GM06990 (cell line): Measurements from ENCODE around the gene ZNF330.

Source experiments
- DNase-seq: peaks from one replicate; pipeline ENCODE4 v3.0.0-alpha.2; 2011; ENCODE audit not compliant: insufficient read length; ENCODE audit errors: extremely low read depth
- H3K27me3 ChIP-seq: replicated peaks from 2 replicates; pipeline ENCODE4 v1.6.0; 2011; ENCODE audit warnings: low read length; ENCODE audit not compliant: control insufficient read depth, insufficient read depth
- H3K36me3 ChIP-seq: 2 replicates; pipeline ENCODE4 v1.5.1; 2011; ENCODE audit warnings: low read length; ENCODE audit not compliant: control insufficient read depth, insufficient read depth
- H3K4me3 ChIP-seq: replicated peaks from 2 replicates; pipeline ENCODE4 v1.5.1; 2011; ENCODE audit warnings: low read depth, mild to moderate bottlenecking, control low read depth, low read length
- TF ChIP-seq, protein P1 (sequence below): IDR thresholded peaks from 2 replicates; pipeline ENCODE4 v1.5.1; 2011; ENCODE audit warnings: low read length, control low read depth, mild to moderate bottlenecking, inconsistent platforms; ENCODE audit not compliant: insufficient read depth, poor library complexity, severe bottlenecking

Gene ZNF330

DNA sequence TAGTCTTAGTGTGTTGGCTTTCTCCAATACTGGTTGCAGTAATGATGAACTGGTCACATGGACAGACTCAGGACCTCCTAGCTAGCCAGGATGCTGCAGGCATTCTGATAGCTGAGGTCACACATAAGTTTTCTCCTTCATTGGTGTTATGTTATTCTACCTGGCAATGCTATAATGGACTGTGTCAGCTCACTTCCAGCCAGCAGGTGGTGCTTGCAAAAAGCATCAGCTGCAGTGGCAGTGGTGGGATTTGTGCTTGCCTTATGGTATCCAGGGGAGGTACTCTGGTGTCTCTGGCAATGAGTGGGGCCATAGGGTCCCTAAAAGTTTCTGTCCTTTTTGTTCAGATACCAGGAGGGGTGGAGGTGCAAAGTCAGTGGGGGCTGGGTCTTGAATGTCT, 33.6 kb downstream of the ZNF330 start:
- no peak for DNase-seq
- no peaks in the 10 kb centered on the region for H3K27me3 ChIP-seq
- no peak overlapping the region for H3K4me3 ChIP-seq
- no peaks in the 10 kb centered on the region for H3K36me3 ChIP-seq
- TF ChIP-seq, protein P1, sequence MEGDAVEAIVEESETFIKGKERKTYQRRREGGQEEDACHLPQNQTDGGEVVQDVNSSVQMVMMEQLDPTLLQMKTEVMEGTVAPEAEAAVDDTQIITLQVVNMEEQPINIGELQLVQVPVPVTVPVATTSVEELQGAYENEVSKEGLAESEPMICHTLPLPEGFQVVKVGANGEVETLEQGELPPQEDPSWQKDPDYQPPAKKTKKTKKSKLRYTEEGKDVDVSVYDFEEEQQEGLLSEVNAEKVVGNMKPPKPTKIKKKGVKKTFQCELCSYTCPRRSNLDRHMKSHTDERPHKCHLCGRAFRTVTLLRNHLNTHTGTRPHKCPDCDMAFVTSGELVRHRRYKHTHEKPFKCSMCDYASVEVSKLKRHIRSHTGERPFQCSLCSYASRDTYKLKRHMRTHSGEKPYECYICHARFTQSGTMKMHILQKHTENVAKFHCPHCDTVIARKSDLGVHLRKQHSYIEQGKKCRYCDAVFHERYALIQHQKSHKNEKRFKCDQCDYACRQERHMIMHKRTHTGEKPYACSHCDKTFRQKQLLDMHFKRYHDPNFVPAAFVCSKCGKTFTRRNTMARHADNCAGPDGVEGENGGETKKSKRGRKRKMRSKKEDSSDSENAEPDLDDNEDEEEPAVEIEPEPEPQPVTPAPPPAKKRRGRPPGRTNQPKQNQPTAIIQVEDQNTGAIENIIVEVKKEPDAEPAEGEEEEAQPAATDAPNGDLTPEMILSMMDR = peak; percentile 32

DNA sequence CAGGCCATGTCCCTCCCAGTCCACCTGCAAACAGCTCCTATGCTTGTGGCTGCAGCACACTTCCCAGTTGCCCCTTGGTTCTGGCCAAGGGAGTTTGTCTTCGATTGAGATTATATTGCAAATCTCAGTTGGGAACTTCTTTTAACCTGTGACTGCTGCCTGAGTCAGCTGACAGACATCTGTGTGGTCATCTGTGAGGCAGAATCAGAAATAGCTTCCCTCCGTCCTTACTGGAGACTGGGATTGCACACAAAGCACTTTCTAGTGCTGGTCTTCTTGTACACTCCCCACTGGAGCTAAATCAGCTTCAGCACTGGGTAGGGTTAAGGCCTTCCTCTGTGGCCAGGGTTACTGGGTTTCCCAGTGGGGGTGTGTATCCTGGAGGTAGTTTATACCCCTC, 34.3 kb downstream of the ZNF330 start:
- Histone ChIP-seq H3K27me3 (no peaks in the 10 kb centered on the region), H3K4me3 (no peak overlapping the region), H3K36me3 (no peaks in the 10 kb centered on the region)
- DNase-seq = no peak
- TF ChIP-seq, protein P1 = no peak

DNA sequence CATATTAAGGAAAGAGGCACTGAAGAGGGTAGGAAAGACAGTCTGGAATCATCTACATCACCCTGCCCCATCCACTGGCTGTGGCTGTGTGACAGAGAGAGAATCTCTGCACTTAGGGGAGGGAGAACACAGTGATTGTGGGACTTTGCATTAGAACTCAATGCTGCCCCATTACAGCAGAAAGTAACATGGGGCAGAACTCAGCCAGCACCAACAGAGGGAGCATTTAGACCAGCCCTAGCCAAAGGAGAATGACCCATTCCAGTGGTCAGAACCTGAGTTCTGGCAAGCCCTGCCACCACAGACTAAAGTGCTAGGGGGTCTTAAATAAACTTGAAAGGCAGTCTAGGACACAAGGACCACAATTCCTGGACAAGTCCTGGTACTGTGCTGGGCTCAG, 37.9 kb downstream of the ZNF330 start:
- Histone ChIP-seq H3K27me3 (no peaks in the 10 kb centered on the region), H3K4me3 (no peak overlapping the region), H3K36me3 (no peaks in the 10 kb centered on the region)
- TF ChIP-seq, protein P1 = no peak
- no peak for DNase-seq

DNA sequence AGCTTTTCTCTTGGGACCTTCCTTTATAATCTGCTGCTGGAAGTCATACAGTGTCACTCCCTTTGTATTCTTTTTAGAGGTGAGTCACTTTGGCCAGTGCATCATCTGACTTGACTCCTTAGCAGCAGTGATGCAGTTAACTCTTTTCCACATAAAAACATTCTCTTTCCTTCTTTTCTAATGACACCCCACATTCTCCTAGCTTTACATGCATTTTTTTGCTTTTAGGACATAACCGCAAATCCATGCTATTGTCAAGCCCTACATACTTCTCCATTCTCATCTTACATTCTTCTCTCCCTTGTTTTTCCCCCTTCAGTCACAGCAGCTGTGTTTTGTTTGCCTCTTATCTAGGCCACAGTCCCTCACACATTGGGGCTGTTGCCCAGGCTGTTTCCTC, 55.1 kb downstream of the ZNF330 start:
- no peak overlapping the region for H3K4me3 ChIP-seq
- H3K27me3 ChIP-seq = no peaks in the 10 kb centered on the region
- TF ChIP-seq, protein P1 = no peak
- no peak for DNase-seq
- H3K36me3 ChIP-seq = no peaks in the 10 kb centered on the region

DNA sequence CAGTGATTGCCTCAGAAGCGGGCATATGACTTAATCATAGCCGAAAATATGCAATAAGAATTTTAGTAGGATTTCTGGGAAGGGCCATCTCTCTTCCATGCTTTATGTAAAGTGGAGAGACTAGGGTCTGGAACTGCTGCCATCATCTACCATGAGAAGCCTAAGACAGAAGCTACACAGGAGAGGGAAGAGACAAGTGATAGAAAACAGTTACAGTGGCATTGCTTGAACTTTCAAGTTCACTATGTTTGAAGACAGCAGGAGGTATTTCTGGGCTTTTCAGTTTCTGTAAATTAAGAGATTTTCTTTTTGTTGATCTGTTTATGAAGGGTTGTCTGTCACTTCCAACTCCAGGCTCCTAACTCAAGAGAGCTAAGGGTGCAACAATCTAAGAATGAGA, 62.5 kb downstream of the ZNF330 start:
- Histone ChIP-seq H3K4me3 (no peak overlapping the region), H3K36me3 (no peaks in the 10 kb centered on the region), H3K27me3 (no peaks in the 10 kb centered on the region)
- DNase-seq = no peak
- TF ChIP-seq, protein P1 = no peak

DNA sequence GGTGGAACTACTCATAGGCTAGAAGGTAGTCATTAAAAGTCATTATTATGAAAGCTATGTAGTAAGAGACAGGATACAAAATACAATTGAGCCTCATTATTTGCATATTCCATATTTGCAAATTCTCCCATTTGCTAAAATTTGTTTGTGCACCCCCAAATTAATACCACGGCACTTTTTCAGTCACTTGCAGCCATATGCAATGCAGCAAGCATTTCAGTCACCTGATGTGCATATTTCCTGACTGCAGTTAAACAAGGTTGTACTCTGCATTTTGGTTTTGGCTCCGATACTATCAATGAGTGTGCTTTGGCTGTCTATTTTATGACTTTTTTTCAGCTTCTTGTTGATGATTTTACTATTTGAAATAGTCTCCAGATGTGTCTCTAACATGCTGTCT, 62.9 kb downstream of the ZNF330 start:
- TF ChIP-seq, protein P1 = no peak

More for the DNA sequence above, 62.9 kb downstream of the ZNF330 start:
- Histone ChIP-seq H3K27me3 (no peaks in the 10 kb centered on the region), H3K36me3 (no peaks in the 10 kb centered on the region), H3K4me3 (no peak overlapping the region)
- DNase-seq = no peak
